C4-2B (cell line): ENCODE measurements around the gene NHP2.

Source experiments
- H3K27ac ChIP-seq: fragments of 450-650 bp; 2 replicates; pipeline ENCODE4 v1.5.1; 2017
- ZFX ChIP-seq: fragments of 450-650 bp; IDR thresholded peaks from 2 replicates; pipeline ENCODE4 v1.6.1; 2017
- TF ChIP-seq, protein P1 (sequence below): fragments of 450-650 bp; conservative IDR thresholded peaks from 2 replicates; pipeline ENCODE4 v1.5.1; 2017; ENCODE audit warnings: mild to moderate bottlenecking

The NHP2 gene

DNA sequence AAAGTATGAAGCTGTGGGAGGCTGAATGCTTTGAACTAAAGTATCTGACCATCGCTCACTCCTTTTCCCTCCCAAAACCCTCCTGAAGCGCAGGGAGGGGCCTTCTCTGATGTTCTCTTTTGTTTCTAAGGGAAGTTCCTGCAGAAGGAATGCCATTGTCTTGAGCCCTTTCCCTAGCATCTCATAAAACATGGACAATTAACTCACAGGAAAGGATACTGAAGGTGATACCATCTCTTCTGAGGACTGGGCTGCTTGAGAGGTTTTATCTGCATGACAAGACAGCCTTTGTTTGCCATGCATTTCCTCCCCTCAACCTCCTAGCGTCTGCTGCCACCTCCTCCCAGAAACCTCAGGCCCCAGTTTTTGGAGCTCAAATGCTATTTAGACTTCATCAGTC lies 27.1 kb downstream of the NHP2 start:
- no peak for TF ChIP-seq ZFX
- TF ChIP-seq, protein P1, sequence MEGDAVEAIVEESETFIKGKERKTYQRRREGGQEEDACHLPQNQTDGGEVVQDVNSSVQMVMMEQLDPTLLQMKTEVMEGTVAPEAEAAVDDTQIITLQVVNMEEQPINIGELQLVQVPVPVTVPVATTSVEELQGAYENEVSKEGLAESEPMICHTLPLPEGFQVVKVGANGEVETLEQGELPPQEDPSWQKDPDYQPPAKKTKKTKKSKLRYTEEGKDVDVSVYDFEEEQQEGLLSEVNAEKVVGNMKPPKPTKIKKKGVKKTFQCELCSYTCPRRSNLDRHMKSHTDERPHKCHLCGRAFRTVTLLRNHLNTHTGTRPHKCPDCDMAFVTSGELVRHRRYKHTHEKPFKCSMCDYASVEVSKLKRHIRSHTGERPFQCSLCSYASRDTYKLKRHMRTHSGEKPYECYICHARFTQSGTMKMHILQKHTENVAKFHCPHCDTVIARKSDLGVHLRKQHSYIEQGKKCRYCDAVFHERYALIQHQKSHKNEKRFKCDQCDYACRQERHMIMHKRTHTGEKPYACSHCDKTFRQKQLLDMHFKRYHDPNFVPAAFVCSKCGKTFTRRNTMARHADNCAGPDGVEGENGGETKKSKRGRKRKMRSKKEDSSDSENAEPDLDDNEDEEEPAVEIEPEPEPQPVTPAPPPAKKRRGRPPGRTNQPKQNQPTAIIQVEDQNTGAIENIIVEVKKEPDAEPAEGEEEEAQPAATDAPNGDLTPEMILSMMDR = no peak
- no peak overlapping the region for H3K27ac ChIP-seq

DNA sequence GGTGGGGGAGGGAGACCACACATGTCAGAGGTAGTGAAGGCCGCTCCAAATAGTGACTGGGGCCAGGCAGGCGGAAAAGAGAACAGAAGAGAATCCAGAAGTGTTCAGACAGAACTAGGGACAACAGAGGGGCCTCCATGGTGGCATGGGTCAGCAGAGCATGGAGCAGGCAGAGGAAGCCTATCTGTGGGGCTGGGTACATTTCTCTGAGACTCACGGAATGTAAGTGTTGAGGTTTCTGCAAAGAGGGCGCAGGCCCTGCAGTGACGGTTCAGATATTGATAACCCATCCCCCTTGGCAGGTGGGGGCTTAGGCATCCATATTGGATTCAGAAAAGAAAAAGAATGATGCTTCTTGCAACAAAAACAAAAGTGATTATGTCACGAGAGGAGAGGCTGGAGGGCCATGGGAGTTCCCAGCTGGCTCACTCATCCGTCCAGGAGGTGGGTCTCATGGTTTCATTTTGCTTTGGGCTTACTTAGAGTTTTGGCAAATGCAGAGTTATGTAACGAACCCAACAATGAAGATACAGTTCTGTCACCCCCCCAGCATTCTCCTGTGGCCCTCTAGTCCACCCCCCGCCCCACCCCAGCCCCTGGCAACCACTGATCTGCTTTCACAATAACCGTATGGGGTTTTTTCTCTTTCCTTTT lies 28.3 kb downstream of the NHP2 start:
- peak overlapping the region; percentile 61 for H3K27ac ChIP-seq

DNA sequence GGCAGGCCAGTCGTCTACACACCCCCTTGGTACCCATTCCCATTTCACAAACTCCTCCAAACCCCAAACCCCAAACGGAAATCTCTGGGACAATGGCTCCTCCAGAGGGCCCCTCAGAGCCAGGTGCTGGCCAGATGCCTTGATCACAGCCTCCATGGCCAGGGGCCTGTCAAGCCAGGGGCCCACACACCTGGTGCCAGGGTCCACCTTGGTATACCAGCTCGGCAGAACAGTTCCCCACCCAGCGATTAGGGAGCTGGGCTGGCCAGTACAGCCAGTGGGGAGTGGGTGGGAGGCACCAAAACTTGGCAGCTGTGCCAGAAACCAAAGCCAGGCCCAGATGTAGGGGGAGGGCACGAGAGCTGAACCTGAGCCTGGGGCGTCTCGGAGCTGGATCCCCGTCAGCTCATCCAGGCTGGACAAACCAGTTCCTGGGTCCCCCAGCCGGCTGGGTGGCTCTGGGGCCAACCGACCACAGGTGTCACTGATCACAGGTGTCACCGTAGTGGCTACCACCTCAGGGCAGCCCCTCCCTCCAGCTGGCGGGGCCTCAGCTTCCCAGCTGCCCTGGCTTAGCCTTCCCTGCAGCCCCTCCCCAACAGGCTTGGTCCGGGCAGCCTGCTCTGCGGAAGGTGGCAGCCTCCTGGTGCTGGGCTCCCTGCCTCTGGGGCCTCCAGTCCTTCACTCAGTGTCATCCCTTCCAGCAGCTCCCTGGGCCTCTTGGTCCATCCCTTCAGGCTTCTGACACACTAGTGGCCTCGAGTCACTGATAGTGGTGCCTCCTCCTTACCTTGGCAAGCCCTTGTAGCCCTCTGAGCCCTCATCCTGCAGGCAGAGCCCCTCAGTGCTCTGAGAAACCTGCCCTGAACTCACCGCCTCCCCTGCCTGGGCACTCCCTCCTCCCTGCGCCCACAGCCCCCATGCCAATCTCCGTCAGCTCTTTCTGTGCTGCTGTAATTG lies 29.4 kb downstream of the NHP2 start:
- peak overlapping the region; percentile 61 for H3K27ac ChIP-seq

More for the DNA sequence above, 28.3 kb downstream of the NHP2 start:
- TF ChIP-seq ZFX = no peak
- TF ChIP-seq, protein P1 = no peak

DNA sequence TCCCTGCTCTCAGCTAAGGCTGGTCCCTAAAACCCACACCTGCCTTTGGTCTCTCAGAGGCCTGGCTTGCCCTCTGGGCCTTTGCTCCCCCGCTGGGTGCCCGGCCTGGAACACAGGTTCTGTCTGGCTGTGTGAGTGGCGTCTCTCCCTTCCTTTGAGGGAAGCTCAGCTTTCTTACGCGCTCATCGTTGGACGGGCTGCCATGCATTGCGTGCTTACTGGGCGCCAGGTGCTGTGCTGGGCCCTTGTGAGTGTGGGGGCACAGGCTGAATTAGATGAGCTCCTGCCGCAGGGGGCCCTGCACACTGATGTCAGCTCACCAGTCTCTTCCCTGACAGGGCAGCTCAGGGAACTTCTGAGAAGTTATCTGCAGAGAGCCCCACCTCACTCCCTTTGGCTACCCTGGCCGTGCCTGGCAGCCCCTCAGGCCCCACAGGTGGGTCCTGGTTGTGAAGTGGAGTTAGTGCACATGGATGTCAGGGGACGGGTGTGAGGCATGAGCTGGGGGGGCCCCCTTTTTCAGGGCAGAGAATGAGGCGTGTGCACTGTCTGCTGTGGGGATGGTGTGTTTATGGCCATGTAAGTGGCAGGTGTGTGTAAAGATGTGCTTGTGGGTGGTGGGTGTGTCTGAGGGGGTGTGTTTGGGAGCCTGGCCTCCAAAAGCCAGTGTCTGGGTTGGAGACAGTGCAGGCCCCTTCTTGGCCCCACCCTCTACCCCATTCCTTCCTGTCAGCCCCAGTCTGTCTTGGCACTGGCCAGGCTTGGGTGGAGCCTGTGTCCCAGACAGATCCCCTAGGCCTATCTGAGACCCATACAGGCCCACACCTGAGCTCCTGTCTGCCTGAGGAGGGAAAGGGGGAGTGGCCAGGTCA lies 30.4 kb downstream of the NHP2 start:
- H3K27ac ChIP-seq = peak overlapping the region; percentile 61

More for the DNA sequence above, 29.4 kb downstream of the NHP2 start:
- TF ChIP-seq ZFX = no peak

DNA sequence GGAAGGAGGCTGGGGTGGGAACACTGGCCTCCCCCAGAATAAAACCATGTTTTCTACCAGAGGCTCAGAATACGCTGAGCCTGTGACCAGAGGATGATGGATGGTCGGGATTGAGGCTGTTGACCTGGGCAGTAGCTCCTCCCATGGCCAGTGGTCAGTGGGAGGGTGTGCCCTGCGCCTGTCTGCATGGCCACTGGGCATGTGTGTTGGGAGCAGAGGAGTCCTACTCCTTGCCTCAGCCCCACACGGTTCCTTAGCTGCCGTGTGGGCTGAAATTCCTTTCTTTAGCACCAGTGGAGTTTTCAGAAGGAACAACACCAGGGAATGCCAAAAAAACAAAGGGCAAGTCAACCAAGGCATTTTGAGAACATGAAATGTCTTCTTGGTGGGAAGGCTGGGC lies 31.3 kb downstream of the NHP2 start:
- H3K27ac ChIP-seq = no peak overlapping the region; the same call in 1 of the 2 replicates
- no peak for TF ChIP-seq ZFX
- TF ChIP-seq, protein P1 = no peak

More for the DNA sequence above, 30.4 kb downstream of the NHP2 start:
- TF ChIP-seq ZFX = no peak
- TF ChIP-seq, protein P1 = no peak

DNA sequence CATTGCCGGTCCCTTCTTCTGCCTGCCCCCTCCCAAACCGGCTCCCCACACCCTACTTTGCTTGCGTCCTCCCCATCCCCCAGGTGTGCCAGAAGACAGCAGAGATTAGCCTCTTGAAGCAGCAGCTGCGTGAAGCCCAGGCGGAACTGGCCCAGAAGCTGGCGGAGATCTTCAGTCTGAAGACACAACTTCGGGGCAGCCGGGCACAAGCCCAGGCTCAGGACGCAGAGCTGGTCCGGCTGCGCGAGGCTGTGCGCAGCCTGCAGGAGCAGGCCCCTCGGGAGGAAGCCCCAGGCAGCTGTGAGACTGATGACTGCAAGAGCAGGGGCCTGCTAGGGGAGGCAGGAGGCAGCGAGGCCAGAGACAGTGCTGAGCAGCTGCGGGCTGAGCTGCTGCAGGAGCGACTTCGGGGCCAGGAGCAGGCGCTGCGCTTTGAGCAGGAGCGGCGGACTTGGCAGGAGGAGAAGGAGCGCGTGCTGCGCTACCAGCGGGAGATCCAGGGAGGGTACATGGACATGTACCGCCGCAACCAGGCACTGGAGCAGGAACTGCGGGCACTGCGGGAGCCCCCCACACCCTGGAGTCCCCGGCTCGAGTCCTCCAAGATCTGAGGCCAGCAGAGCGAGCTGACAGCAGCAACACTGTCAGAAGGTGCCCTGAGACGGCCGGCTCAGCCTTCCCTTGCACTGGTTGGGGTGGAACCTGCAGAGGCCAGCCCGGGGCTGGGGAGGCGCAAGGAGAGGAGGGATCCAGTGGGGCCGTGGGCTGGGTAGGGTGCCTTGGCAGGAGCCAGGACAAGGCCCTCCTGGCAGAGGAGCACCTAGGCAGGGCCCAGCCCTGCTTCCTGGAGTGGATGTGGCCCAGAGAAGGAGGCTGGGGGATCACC lies 32.1 kb downstream of the NHP2 start:
- TF ChIP-seq, protein P1 = no peak
- TF ChIP-seq ZFX = no peak
- peak overlapping the region; percentile 40 for H3K27ac ChIP-seq
